Colonic mucosa (tissue), 4 donors: ENCODE results near the gene OCRL. TPM values are rescaled to one million over a fixed set of nuclear protein-coding genes. Genes with fewer than 3 reads are reported as not detected.
"Not testable (repeated sequence)": the region's sequence is repeated elsewhere in the genome, so short reads cannot be mapped to it uniquely, and the experiment has no call there.

Experiments
- DNase-seq: peaks from one replicate; pipeline ENCODE4 v3.0.0-alpha.2; 2020
- H3K27ac ChIP-seq: fragments of 200-600 bp; one replicate; pipeline ENCODE4 v1.8.0; 2021
- H3K27me3 ChIP-seq: fragments of 200-600 bp; one replicate; pipeline ENCODE4 v1.8.0; 2021
- H3K36me3 ChIP-seq: fragments of 200-600 bp; one replicate; pipeline ENCODE4 v1.8.0; 2021
- H3K4me1 ChIP-seq: fragments of 200-600 bp; one replicate; pipeline ENCODE4 v1.8.0; 2021; ENCODE audit warnings: mild to moderate bottlenecking
- H3K4me3 ChIP-seq: fragments of 200-600 bp; one replicate; pipeline ENCODE4 v1.8.0; 2021
- H3K9ac ChIP-seq, 2 donors: one replicate each; pipeline ENCODE4 v1.7.0; 2013; ENCODE audit warnings: control low read depth in 2 of 2, low read depth in 2 of 2, low read length in 2 of 2
- H3K9me3 ChIP-seq: fragments of 200-600 bp; one replicate; pipeline ENCODE4 v1.8.0; 2021
- CTCF ChIP-seq: fragments of 200-600 bp; IDR thresholded peaks from one replicate; pipeline ENCODE4 v1.8.0; 2022; ENCODE audit warnings: antibody characterized with exemption, mild to moderate bottlenecking
- intact Hi-C: fragments of 100-400 bp; cut with DNase I; formaldehyde crosslinking; loops from one replicate; pipeline ENCODE4 v1.14.1; 2022
- total RNA-seq, 2 donors: library from RNA; stranded (reverse); fragmentation: NEBNext Ultra II Directional in 1 of 2; extraction: Animal tissue kit (Norgen Biotek cat#: 25700) in 1 of 2; gene quantifications; one replicate each; pipeline ENCODE4 v1.2.1, GENCODE V29; 2021
- donor health status: healthy.
- donor health status: DM: no; HTN: no; CAD: no.
- donor health status: DM: no; HTN: no; CAD: no.

OCRL gene
- total RNA-seq, 2 donors from 2014 or later = 26.2 to 32.8 TPM

GRCh38 chrX:129553619-129554288, 13.7 kb downstream of the OCRL start:
- no peak for DNase-seq
- no peak for TF ChIP-seq CTCF
- H3K27me3 ChIP-seq = no peaks in the 10 kb centered on the region
- H3K4me1 ChIP-seq = no peaks in the 10 kb centered on the region
- H3K9ac ChIP-seq = no peak overlapping the region
- no peaks in the 10 kb centered on the region for H3K36me3 ChIP-seq
- intact Hi-C loops = no loop called here
- no peaks in the 10 kb centered on the region for H3K9me3 ChIP-seq
- H3K4me3 ChIP-seq = no peak overlapping the region
- no peak overlapping the region for H3K27ac ChIP-seq

- H3K27ac ChIP-seq, H3K4me3 ChIP-seq, H3K27me3 ChIP-seq, H3K4me1 ChIP-seq, H3K36me3 ChIP-seq, H3K9ac ChIP-seq, DNase-seq, intact Hi-C loops, H3K9me3 ChIP-seq: not testable (repeated sequence)
Measured at GRCh38 chrX:129554816-129555215, 14.8 kb downstream of the OCRL start.

DNA sequence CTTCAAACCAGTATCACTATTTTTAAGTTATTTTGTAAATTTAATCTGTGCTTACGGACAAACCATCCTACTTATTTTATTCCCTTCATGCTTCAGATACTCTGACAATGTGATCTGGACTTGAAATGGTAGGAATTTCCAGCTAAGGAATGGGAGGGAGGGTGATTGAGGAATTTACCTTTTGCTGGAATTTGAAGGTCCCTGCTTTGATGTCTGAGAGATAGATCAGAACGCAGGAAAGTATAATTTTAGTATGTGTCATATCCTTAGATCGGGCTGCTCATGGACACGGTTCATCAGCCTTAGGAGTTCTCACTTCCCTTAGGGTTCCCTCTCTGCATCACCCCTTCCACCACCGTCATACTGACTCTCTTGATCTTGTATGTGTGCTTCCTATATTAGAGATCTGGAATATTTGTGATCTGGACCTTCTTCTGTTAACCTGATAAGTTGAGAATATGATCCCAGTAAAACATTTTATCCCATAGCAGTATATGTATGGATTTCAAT, 16.8 kb downstream of the OCRL start:
- no peaks in the 10 kb centered on the region for H3K36me3 ChIP-seq
- H3K9me3 ChIP-seq = no peaks in the 10 kb centered on the region
- intact Hi-C loops = no loop called here
- TF ChIP-seq CTCF = no peak
- no peak overlapping the region for H3K27ac ChIP-seq
- no peak overlapping the region for H3K9ac ChIP-seq
- H3K27me3 ChIP-seq = no peaks in the 10 kb centered on the region
- H3K4me1 ChIP-seq = no peaks in the 10 kb centered on the region
- DNase-seq = no peak
- H3K4me3 ChIP-seq = no peak overlapping the region

GRCh38 chrX:129557844-129558480, 17.9 kb downstream of the OCRL start:
- no peak overlapping the region for H3K27ac ChIP-seq
- no peak overlapping the region for H3K4me3 ChIP-seq
- no peaks in the 10 kb centered on the region for H3K4me1 ChIP-seq
- no peak for TF ChIP-seq CTCF
- intact Hi-C loops = no loop called here
- H3K27me3 ChIP-seq = no peaks in the 10 kb centered on the region
- H3K9me3 ChIP-seq = no peaks in the 10 kb centered on the region
- H3K36me3 ChIP-seq = no peaks in the 10 kb centered on the region
- DNase-seq = no peak
- no peak overlapping the region for H3K9ac ChIP-seq

- intact Hi-C loops = no loop called here
- no peak for DNase-seq
- no peaks in the 10 kb centered on the region for H3K27me3 ChIP-seq
- H3K4me3 ChIP-seq = no peak overlapping the region
- H3K4me1 ChIP-seq = no peaks in the 10 kb centered on the region
- no peaks in the 10 kb centered on the region for H3K9me3 ChIP-seq
- H3K9ac ChIP-seq = no peak overlapping the region
- no peak overlapping the region for H3K27ac ChIP-seq
- no peak for TF ChIP-seq CTCF
- H3K36me3 ChIP-seq = no peaks in the 10 kb centered on the region
Measured at GRCh38 chrX:129559783-129560182, 19.7 kb downstream of the OCRL start.

- H3K4me1 ChIP-seq = no peaks in the 10 kb centered on the region
- DNase-seq = no peak
- H3K36me3 ChIP-seq = no peaks in the 10 kb centered on the region
- intact Hi-C loops = no loop called here
- no peak for TF ChIP-seq CTCF
- H3K27ac ChIP-seq = no peak overlapping the region
- H3K27me3 ChIP-seq = no peaks in the 10 kb centered on the region
- no peak overlapping the region for H3K4me3 ChIP-seq
- no peaks in the 10 kb centered on the region for H3K9me3 ChIP-seq
- no peak overlapping the region for H3K9ac ChIP-seq
Measured at GRCh38 chrX:129561453-129561852, 21.4 kb downstream of the OCRL start.

DNA sequence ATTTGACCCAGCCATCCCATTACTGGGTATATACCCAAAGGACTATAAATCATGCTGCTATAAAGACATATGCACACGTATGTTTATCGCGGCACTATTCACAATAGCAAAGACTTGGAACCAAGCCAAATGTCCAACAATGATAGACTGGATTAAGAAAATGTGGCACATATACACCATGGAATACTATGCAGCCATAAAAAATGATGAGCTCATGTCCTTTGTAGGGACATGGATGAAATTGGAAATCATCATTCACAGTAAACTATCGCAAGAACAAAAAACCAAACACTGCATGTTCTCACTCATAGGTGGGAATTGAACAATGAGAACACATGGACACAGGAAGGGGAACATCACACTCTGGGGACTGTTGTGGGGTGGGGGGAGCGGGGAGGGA, 24.3 kb downstream of the OCRL start:
- H3K4me3 ChIP-seq, H3K4me1 ChIP-seq, H3K27me3 ChIP-seq, DNase-seq, intact Hi-C loops, H3K9ac ChIP-seq, H3K9me3 ChIP-seq, H3K36me3 ChIP-seq, H3K27ac ChIP-seq: not testable (repeated sequence)
